ENCODE data around the gene OR14A2. TPM values are rescaled to one million over a fixed set of nuclear protein-coding genes. Genes with fewer than 3 reads are reported as not detected.
"Not testable (repeated sequence)": the region's sequence is repeated elsewhere in the genome, so short reads cannot be mapped to it uniquely, and the experiment has no call there.

Gene OR14A2
- total and polyA plus RNA-seq, 5 experiments from 2014 or later = not detected

DNA sequence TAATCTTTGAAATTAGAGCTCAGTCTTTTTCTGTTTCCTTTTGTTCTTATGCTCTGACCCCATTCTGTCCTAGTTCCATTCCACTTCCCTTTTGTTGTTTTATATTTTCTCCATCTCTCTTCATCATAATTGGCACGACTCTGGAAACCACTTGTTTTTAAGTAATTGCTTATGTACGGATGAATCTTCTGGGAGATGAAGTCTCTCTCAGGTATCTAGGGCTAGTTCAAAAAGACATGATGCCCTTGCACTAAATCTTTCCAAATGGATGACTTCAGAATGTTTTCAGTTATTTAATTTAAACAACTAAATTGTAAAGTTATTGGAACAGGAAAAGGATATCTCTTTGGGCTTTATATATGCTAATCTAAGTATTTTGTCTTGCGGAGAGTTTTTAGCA lies 31.4 kb downstream of the OR14A2 start, which contains the start of gene OR6F1:
Gene OR6F1, minus strand, starts transcription at position 101 of the 400 bp plus-strand sequence. CDS start 3,891 bp downstream, outside the sequence.
- Mint-ChIP-seq H3K27ac (no peak within 1 kb of the TSS), H3K36me3 (peaks cover 0 to 5% (median 0%) of the 10 kb centered on the region in 3 donors), H3K27me3 (peaks cover 0 to 12% (median 2%) of the 10 kb centered on the region in 5 donors), H3K9me3 (peaks cover 0 to 9% (median 4%) of the 10 kb centered on the region in 9 donors), H3K4me3 (no peak within 1 kb of the TSS), H3K4me1 (no peaks in the 10 kb centered on the region)
- ATAC-seq (no peak), DNase-seq (no peak)
- POLR2A ChIA-PET = no interaction called here

GRCh38 chr1:247713753-247714152 lies 34.2 kb downstream of the OR14A2 start:
- POLR2A ChIA-PET = no interaction called here
- H3K4me1 Mint-ChIP-seq = no peaks in the 10 kb centered on the region
- no peak overlapping the region for H3K27ac Mint-ChIP-seq
- peaks cover 0 to 12% (median 2%) of the 10 kb centered on the region in 5 donors for H3K27me3 Mint-ChIP-seq
- H3K4me3 Mint-ChIP-seq = no peak overlapping the region
- H3K36me3 Mint-ChIP-seq = no peaks in the 10 kb centered on the region
- H3K9me3 Mint-ChIP-seq = peaks cover 0 to 4% (median 0%) of the 10 kb centered on the region in 9 donors
- no peak for DNase-seq
- no peak for ATAC-seq

DNA sequence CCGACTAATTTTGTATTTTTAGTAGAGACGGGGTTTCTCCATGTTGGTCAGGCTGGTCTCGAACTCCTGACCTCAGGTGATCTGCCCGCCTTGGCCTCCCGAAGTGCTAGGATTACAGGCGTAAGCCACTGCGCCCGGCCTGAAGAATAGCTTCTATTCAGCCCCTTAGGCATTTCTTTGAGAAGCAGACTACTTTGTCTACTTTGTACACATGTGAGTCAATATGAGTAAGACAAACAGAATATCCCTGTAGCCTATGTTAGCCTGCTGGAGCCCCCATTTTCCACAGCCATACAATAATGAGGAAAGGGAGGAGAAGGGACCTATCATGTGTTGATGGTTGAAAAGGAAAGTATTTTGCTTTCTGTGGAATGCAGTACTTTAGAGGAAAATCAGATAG lies 37.3 kb downstream of the OR14A2 start:
- DNase-seq, ATAC-seq, H3K4me3 Mint-ChIP-seq, H3K27ac Mint-ChIP-seq, H3K4me1 Mint-ChIP-seq, H3K9me3 Mint-ChIP-seq, POLR2A ChIA-PET, H3K36me3 Mint-ChIP-seq, H3K27me3 Mint-ChIP-seq: not testable (repeated sequence)

- POLR2A ChIA-PET = no interaction called here
- H3K36me3 Mint-ChIP-seq = no peaks in the 10 kb centered on the region
- H3K4me3 Mint-ChIP-seq = no peak overlapping the region
- peaks cover 2 to 13% (median 11%) of the 10 kb centered on the region in 5 donors for H3K27me3 Mint-ChIP-seq
- peaks cover 0 to 6% (median 0%) of the 10 kb centered on the region in 9 donors for H3K9me3 Mint-ChIP-seq
- no peaks in the 10 kb centered on the region for H3K4me1 Mint-ChIP-seq
- DNase-seq = no peak
- no peak overlapping the region for H3K27ac Mint-ChIP-seq
- ATAC-seq = no peak
Measured at GRCh38 chr1:247701338-247701737, 46.6 kb downstream of the OR14A2 start.

- no peak for ATAC-seq
- no peaks in the 10 kb centered on the region for H3K9me3 Mint-ChIP-seq
- peaks cover 0 to 13% (median 4%) of the 10 kb centered on the region in 5 donors for H3K27me3 Mint-ChIP-seq
- POLR2A ChIA-PET = no interaction called here
- no peaks in the 10 kb centered on the region for H3K4me1 Mint-ChIP-seq
- no peak overlapping the region for H3K4me3 Mint-ChIP-seq
- peak in 6 of 10 donors; percentile 5 to 59 (median 16) for DNase-seq
- H3K36me3 Mint-ChIP-seq = no peaks in the 10 kb centered on the region
- no peak overlapping the region for H3K27ac Mint-ChIP-seq
Measured at GRCh38 chr1:247681288-247681897, 66.5 kb downstream of the OR14A2 start.

- no peak overlapping the region for H3K4me3 Mint-ChIP-seq
- POLR2A ChIA-PET = no interaction called here
- H3K4me1 Mint-ChIP-seq = no peaks in the 10 kb centered on the region
- H3K27ac Mint-ChIP-seq = no peak overlapping the region
- H3K27me3 Mint-ChIP-seq = peaks cover 0 to 10% (median 0%) of the 10 kb centered on the region in 5 donors
- ATAC-seq (no peak), DNase-seq (no peak)
- H3K9me3 Mint-ChIP-seq = no peaks in the 10 kb centered on the region
- no peaks in the 10 kb centered on the region for H3K36me3 Mint-ChIP-seq
Measured at GRCh38 chr1:247680171-247680570, 67.8 kb downstream of the OR14A2 start.

- no peaks in the 10 kb centered on the region for H3K9me3 Mint-ChIP-seq
- no peaks in the 10 kb centered on the region for H3K36me3 Mint-ChIP-seq
- H3K27me3 Mint-ChIP-seq = peaks cover 0 to 10% (median 0%) of the 10 kb centered on the region in 5 donors
- DNase-seq (no peak), ATAC-seq (no peak)
- H3K4me3 Mint-ChIP-seq = no peak within 1 kb of the TSS
- no peak within 1 kb of the TSS for H3K27ac Mint-ChIP-seq
- POLR2A ChIA-PET = no interaction called here
- H3K4me1 Mint-ChIP-seq = no peaks in the 10 kb centered on the region
Measured at GRCh38 chr1:247679639-247680038, 68.3 kb downstream of the OR14A2 start, which contains the start of gene OR13G1. Gene OR13G1, minus strand, starts transcription at chr1:247679739. Its CDS starts 6,698 bp downstream, at chr1:247673041.

Other genes starting within 250 kb of the OR14A2 start
- not detected for gene OR2C3, start 211.7 kb downstream of the OR14A2 start, total RNA-seq
- not detected for gene OR2C3, start 211.7 kb downstream of the OR14A2 start, polyA plus RNA-seq
- under 1 TPM in 1 of 2 experiments, not detected in 1; 0.75 TPM for gene GCSAML, start 199.0 kb downstream of the OR14A2 start, total RNA-seq
- not detected for gene GCSAML, start 199.0 kb downstream of the OR14A2 start, polyA plus RNA-seq
- not detected for gene OR2G2, start 159.8 kb downstream of the OR14A2 start, total RNA-seq
- gene OR2G2, start 159.8 kb downstream of the OR14A2 start, polyA plus RNA-seq = not detected
- not detected for gene OR2G3, start 142.6 kb downstream of the OR14A2 start, total RNA-seq
- not detected for gene OR2G3, start 142.6 kb downstream of the OR14A2 start, polyA plus RNA-seq
- not detected for gene OR13G1, start 68.4 kb downstream of the OR14A2 start, total RNA-seq
- gene OR13G1, start 68.4 kb downstream of the OR14A2 start, polyA plus RNA-seq = not detected
- not detected for gene OR6F1, start 31.5 kb downstream of the OR14A2 start, total RNA-seq
- not detected for gene OR6F1, start 31.5 kb downstream of the OR14A2 start, polyA plus RNA-seq
- gene OR14K1, start 9.5 kb downstream of the OR14A2 start, total RNA-seq = not detected
- not detected for gene OR14K1, start 9.5 kb downstream of the OR14A2 start, polyA plus RNA-seq
- gene OR1C1, start 12.4 kb upstream of the OR14A2 start, total RNA-seq = not detected
- gene OR1C1, start 12.4 kb upstream of the OR14A2 start, polyA plus RNA-seq = not detected
- not detected for gene OR14A16, start 76.0 kb upstream of the OR14A2 start, total RNA-seq
- gene OR14A16, start 76.0 kb upstream of the OR14A2 start, polyA plus RNA-seq = not detected
- not detected for gene OR11L1, start 93.8 kb upstream of the OR14A2 start, total RNA-seq
- not detected for gene OR11L1, start 93.8 kb upstream of the OR14A2 start, polyA plus RNA-seq
- gene TRIM58, start 109.0 kb upstream of the OR14A2 start, total RNA-seq = under 1 TPM; 0.14 to 0.36 TPM
- under 1 TPM in 2 of 3 donors, not detected in 1; 0.12 to 0.16 TPM for gene TRIM58, start 109.0 kb upstream of the OR14A2 start, polyA plus RNA-seq
- not detected for gene OR2W3, start 147.4 kb upstream of the OR14A2 start, total RNA-seq
- gene OR2W3, start 147.4 kb upstream of the OR14A2 start, polyA plus RNA-seq = not detected
- not detected for gene OR2T8, start 172.1 kb upstream of the OR14A2 start, total RNA-seq
- not detected for gene OR2T8, start 172.1 kb upstream of the OR14A2 start, polyA plus RNA-seq
- not detected for gene OR2AJ1, start 176.7 kb upstream of the OR14A2 start, total RNA-seq
- not detected for gene OR2AJ1, start 176.7 kb upstream of the OR14A2 start, polyA plus RNA-seq
- gene OR2L8, start 200.7 kb upstream of the OR14A2 start, total RNA-seq = under 1 TPM in 1 of 2 experiments, not detected in 1; 0.49 TPM
- gene OR2L8, start 200.7 kb upstream of the OR14A2 start, polyA plus RNA-seq = under 1 TPM in 1 of 3 donors, not detected in 2; 0.43 TPM
- gene OR2AK2, start 217.1 kb upstream of the OR14A2 start, total RNA-seq = not detected
- not detected for gene OR2AK2, start 217.1 kb upstream of the OR14A2 start, polyA plus RNA-seq

Data from naive thymus-derived CD8-positive, alpha-beta T cell (primary cell).